Stimulated activated CD4-positive, alpha-beta T cell treated with anti-CD3 and anti-CD28 coated beads, Interleukin-1b, Interleukin-23, amount 100 ng/mL, for 1 hour (primary cell): Measurements from ENCODE around the gene TRRAP.

Experiments used
- DNase-seq, 2 donors: peaks; one replicate each; pipeline ENCODE4 v3.0.0-alpha.2; 2020; ENCODE audit warnings: low read depth in 2 of 2

The TRRAP gene

DNA sequence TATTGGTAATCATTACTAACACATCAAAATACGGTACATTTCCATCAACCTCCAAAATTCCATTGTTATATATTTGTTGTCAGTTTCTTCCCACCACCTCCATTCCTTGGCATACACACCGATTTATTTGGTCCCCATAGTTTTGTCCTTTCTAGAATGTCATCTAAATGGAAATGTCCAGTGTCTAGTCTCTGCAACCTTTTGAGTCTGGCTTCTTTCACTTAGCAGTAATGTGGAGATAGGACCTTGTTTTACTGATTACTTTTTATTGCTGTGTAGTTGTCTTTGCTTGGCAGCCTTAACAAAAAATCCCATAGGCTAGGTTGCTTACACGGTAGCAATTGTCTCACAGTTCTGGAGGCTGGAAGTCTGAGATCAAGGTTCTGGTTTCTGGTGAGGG lies 22.5 kb downstream of the TRRAP start:
- no peak for DNase-seq

DNA sequence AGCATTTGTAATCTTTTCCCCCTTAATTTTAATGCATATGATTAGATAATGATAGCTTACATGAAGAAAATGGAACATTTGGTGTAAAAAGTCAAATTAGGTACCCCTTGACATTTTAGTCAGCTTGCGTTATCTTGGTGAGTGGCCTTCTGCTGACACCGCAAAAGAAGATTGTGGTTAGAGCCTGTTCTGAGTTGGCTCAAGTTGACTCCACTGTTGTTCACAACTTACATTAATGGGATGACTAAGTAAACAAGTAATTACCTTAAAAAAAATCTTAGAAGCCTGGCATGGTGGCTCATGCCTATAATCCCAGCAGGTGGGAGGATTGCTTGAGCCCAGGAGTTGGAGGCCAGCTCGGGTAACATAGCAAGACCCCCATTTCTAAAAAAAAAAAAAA lies 24.2 kb downstream of the TRRAP start:
- DNase-seq, result no peak

DNA sequence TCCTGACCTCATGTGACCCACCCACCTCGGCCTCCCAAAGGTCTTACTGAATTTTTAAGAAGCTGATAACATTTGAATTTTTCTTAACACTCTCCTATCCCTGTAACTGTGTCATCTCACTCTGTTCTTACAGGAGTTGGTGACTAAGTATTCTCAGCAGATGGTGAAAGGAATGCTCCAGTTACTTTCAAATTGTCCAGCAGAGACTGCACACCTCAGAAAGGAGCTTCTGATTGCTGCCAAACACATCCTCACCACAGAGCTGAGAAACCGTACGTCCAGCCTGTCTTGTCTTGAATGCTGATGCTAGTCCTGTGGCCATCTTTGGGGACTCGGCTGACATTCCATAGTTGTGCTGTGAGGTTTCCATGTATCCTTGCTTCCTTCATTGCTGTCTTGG lies 24.9 kb downstream of the TRRAP start:
- DNase-seq, result no peak

DNA sequence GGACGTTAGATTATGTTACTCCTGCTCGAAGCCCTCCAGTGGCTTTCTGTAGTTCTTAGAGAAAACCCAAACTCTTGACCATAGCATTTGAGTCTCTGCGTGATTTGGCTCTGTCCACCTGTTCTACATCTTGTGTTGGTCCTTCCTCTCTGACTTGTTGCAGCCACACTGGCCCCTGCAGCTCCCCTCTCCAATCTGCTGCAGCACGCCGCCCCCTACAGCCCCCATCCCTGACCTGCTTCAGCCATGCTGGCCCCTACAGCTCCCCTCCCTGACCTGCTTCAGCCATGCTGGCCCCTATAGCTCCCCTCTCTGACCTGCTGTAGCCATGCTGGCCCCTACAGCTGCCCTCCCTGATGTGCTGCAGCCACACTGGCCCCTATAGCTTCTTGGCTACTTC lies 29.2 kb downstream of the TRRAP start:
- no peak for DNase-seq

DNA sequence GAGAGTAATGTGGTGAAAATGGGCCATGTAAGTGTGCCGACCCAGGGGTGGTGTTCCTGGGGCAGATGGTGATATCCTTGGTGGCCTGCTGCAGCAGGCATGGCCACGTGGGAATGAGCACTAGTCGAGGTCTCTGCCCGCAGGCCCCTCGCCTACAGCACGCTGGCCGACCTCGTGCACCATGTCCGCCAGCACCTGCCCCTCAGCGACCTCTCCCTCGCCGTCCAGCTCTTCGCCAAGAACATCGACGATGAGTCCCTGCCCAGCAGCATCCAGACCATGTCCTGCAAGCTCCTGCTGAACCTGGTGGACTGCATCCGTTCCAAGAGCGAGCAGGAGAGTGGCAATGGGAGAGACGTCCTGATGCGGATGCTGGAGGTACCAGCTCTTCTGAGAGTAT lies 30.3 kb downstream of the TRRAP start:
- no peak for DNase-seq

DNA sequence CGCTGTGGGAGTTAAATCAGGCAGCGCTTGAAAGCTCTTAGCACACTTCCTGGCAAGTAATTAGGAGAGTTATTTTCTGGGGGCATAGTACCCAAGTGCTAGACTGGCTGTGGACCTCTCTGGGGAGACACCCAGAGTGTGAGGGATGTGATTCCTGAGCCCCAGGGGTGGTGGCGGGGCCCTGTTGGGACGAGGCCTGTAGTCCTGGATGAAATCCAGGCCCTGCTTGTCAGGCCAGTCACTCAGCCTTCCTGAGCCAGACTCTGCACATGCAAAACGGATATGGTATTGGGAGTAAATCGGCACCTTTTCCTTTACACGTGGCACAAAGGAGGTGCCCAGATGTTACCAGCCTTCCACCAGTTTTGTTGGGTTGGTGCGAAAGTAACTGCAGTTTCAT lies 31.2 kb downstream of the TRRAP start:
- DNase-seq, result no peak

DNA sequence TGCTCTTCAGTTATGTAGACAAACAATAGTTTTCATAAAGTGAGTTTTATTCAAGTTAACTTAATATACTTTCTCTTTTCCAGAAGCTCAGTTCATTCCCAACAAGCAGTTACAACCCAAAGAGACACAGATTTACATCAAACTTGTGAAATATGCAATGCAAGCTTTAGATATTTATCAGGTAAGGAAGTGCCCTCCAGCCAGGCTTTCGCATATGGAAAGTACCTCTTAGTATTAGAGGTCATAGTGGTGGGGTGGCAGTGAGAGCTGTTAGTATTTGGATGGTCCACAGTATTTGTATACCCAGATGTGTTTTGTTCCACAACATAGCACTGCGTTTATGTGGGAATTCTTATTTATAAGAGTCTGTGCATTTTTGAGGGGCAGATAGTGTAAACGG lies 32.1 kb downstream of the TRRAP start:
- no peak for DNase-seq

DNA sequence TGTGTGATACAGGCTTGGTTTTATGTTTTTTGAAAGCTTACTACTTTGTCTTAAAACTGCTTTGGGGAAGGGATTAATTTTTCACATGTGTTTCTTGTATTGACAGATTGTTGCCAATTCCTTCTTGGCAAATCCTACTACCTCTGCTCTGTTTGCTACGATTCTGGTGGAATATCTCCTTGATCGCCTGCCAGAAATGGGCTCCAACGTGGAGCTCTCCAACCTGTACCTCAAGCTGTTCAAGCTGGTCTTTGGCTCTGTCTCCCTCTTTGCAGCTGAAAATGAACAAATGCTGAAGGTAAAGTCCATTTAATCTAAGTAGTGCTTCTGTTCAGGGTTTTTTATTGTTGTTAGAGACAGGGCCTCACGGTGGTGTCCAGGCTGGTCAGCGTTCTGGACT lies 33.6 kb downstream of the TRRAP start:
- DNase-seq, result no peak

DNA sequence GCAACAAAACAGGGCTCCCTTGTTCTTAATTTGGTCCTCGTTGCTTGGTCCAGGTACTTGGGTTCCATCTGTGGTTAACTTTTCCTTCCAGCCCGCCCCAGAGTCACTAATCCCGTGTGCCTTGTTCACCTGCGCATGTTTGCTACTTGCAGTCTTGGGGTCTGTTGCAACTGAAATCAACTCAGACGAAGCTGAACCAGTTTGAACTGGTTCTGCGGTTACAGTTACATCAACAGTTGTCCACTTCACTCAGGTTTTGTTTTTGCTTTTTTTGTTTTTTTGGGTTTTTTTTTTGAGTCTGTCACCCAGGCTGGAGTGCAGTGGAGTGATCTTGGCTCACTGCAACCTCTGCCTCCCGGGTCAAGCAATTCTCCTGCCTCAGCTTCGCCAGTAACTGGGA lies 34.7 kb downstream of the TRRAP start:
- no peak for DNase-seq

DNA sequence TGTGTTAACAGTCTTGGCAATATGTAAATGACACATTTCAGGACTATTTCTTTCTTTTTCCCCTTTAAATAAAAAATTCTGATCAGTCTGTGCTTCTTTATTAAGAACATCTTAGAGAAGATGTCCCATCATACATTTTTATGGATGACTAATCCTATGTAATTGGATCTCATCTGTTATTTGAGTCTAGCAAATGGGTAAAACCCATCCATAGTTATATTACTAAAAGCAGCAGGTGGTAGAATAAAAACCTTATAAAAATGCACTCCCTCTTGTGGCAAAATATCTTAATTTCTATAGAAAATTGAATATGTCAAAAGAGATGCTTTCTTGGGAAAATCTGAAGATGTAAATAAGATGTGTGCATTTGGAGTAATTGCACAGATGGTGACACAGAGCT lies 35.3 kb downstream of the TRRAP start:
- no peak for DNase-seq

DNA sequence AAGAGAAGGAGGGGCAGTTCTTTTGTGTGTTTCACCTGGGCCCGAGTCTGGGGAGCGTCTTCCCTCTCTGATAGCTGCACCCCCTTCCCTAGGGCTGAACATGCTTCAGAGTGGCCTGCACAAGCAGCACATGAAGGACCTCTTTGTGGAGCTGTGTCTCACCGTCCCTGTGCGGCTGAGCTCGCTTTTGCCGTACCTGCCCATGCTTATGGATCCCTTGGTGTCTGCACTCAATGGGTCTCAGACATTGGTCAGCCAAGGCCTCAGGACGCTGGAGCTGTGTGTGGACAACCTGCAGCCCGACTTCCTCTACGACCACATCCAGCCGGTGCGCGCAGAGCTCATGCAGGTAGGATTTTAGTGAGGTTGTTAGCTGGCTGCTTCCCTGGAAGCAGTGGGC lies 39.0 kb downstream of the TRRAP start:
- no peak for DNase-seq

DNA sequence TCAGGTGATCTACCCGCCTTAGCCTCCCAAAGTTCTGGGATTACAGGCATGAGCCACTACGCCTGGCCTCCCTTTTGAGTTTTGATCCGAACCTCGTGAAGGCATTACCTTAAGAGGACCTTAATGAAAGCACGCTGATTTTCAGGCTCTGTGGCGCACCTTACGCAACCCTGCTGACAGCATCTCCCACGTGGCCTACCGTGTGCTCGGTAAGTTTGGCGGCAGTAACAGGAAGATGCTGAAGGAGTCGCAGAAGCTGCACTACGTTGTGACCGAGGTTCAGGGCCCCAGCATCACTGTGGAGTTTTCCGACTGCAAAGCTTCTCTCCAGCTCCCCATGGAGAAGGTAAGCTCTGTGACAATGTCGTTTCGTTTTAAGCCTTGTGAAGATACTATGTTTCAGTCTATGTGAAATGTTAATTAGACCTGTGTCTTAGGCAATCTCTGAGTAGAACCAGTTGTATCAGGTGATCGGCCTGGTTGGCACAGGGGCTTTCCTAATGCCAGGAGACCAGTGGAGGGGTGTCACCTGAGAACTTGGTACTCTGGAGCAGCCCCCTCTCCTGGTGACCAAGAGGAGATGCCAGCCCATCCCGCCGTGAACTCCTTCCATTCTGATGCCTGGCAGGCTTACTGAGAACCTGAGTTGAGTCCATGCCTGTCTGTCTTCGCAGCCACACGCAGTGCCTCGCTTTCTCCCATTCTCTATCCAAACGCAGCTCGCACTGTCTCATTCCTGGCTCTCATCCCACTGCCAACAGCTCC lies 43.5 kb downstream of the TRRAP start:
- no peak for DNase-seq

DNA sequence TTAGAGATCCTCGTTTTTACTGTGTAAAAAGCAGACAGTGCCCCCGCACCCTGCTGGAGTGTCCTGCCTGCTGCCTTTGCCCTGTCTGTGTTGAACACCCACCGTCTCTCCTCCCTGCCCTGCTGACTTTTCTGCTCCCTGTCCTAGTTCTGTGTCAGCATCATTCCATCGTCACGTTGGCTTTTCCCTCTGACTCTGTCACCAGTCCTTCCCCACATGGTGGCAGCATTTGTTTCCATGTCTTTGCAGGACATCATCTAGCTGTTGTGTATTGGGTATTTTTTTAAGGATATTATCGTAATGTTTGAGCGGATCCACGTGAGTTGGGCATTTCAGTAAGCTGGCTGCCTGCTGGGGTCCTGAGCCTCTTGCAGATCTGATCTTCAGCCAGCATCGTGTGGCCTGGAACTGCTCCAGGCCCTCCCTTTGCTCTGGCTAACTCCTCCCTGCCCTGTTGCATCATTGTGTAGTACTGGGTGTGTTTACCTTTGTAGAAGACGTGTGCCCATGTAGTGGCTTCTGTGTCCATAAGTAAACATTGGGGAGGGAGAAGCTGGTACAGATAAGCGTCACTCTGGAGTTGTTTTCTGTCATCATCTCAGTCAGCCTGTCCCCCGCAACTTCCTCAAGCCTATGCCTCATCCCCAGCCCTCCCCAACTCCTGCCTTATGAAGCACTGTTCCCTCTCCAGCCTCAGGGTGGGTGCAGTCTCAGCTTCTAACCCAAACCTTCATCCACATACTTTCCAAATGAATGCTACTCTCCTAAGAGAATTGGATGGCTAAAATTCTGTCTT lies 44.3 kb downstream of the TRRAP start:
- DNase-seq, result no peak

DNA sequence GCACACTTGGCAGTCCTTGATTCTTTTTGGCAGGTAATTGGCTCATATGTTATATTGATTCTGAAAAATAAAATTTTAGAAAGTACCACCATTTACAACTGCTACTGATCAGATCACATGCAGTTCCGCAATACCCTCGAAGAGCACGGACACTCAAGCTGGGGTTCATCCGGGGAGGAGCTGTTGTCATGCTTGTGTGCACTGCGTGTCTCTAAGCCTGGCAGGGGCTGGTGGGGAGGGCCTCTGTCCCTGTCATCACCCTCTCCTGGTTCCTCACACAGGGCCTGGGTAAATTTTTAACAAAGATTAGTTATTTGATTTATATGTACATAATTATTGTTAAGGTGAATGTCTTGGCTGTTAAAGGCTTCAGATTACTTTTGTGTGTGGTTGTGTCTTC lies 45.2 kb downstream of the TRRAP start:
- DNase-seq, result no peak

DNA sequence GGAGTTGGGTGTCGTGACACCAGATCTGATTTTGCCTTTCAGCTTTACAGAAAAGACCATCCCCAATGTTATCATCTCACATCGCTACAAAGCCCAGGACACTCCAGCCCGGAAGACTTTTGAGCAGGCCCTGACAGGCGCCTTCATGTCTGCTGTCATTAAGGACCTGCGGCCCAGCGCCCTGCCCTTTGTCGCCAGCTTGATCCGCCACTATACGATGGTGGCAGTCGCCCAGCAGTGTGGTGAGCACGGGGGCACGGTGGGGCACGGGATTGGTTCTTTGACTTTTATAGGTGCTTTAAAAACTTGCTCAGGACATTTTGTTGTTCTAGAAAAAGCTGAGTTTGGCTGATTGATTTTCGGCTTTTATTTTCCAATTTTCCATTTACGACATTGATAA lies 48.8 kb downstream of the TRRAP start:
- no peak for DNase-seq

DNA sequence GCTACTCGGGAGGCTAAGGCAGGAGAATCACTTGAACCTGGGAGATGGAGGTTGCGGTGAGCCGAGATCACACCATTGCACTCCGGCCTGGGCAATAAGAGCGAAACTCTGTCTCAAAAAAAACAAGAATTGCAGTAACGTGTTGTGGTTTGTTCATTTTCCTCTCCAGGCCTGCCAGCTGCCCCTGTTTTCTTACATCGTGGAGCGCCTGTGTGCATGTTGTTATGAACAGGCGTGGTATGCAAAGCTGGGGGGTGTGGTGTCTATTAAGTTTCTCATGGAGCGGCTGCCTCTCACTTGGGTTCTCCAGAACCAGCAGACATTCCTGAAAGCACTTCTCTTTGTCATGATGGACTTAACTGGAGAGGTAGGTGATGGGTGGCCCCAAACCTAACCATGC lies 52.1 kb downstream of the TRRAP start:
- no peak for DNase-seq

DNA sequence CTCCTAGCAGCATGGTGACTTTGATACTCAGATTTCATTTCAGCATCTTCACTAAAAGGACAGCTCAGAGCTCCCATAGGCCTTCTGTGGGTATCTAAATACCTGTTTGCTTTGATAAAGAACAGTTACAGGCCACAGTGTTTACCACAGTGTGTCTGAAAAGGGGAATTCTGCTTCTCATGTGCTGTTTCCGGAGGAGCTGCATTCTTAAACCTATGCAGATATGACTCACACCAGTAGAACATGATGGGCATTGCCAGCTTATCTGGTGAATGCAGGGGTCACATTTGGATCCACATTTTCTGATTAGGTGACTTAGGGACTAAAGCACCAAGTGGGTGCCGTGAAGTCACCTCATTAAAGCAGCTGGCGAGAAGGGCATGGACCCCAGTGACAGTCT lies 52.6 kb downstream of the TRRAP start:
- DNase-seq, result no peak

DNA sequence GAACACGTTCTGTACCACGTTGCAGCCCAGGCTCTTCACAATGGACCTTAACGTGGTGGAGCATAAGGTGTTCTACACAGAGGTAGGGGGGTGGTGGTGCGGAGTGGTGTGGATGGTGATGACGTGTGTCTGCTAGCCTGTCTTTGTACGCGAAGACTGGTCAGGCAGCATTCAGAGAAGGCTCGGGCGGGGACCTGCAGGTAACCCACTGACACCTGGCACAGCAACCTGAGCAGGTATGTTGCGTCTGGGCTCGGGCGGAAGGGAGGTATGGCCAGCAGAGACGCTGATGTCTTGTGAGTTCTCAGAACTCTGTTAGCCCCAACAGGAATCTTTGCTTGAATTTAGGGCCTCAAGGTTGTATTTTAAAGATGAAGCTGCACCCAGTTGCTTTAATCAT lies 55.0 kb downstream of the TRRAP start:
- DNase-seq, result no peak

DNA sequence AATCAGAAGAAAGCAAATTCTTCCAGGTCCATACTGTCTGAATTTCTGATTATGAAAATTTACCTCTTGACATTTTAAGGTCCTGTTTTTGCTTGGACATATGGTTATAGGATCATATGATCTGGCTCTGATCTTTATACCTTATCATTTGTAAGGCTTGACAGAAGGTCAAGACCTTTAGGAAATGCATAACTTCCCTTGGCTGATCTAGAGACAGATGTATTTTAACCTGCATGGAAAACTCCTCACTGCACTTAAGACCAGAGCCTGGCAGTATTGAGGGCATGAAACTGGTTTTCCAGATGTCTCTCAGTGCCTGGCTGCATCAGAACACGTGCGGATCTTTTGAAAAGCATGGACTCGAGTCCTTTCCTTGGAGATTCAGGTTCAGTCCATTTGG lies 55.9 kb downstream of the TRRAP start:
- DNase-seq, result no peak

DNA sequence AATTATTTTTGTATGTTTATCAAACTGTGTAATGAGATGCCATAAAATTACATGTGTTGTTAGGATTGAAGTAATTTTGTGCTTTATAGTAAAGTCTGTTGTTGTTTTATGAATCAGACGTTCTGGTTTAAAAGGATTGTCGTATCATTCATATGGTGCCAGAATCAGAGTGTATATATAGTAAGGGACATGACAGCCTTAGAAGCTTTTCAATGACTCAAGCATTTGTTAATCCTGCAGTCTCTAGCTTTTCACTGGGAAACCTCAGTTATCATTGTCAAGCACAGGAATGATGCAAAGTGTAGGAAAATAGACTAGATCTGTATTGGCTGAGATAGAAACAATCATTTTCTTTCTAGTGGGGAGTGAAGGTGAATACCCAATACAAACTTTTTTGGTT lies 57.5 kb downstream of the TRRAP start:
- no peak for DNase-seq

DNA sequence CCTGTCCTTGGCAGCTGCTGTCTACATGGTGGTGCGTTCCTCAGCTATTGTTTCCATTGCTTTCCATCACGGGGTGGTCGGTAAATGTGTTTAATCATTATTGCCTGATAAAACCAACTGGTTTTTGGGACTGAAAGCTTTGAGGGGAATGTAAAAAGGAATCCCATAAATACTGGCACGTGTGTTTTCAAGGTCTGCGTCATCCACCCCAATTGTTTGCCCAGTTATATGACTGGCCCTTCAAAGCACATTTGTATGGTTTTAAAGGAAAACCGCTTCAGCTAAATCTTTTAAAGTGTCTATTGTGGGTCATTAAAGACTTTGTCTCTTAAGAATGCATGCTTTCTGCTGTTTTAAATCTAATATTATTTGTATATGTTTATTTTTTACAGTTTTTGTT lies 65.0 kb downstream of the TRRAP start:
- DNase-seq, result no peak

DNA sequence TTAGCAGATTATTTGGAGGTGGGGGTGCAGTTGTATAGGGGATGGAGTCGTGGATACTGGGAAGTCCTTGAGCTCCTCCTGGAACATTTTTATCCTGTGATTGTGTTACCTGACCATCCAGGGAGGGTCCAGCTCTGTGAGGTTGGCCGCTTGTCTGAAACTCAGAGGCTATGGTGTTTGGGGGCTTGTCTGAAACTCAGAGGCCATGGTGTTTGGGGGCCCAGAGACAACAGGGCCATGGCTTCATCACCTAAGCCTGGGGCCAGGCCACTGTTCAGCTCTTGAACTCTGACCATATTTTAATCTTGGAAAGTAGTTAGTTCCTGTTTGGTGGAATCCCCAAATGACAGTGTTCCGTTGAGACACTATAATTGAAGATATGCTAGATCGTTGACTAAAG lies 66.1 kb downstream of the TRRAP start:
- no peak for DNase-seq

DNA sequence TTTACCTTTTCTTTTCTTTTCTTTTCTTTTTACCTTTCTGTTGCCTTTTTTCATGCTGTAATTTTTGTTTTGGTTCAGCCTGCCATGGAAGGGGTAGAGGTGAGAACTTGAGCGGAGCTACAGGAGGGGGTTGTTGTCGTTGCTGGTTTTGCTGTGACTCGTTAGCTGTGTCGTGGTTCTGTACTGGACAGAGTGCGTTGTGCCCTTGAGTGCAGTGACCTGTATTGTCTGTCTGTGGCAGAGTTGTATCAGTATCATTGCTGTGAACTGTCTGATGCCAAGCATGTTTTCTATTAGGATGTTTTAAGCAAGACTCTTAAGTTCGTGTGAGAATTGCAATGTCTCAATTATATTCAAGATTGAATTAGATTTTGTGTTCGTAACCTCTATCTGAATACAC lies 67.5 kb downstream of the TRRAP start:
- DNase-seq, result no peak

DNA sequence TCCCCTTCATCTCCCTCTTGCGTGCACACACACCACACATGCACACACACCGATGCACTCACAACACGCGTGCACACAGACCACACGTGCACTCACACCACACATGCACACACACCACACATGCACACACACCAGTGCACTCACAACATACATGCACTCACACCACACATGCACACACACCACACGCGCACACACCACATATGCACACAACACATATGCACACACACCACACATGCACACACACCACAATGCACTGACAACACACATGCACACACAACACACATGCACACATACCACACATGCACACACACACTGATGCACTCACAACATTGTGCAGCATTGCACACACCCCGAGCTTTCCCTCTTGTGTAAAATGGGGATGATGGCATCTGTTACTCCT lies 68.1 kb downstream of the TRRAP start:
- DNase-seq, result no peak
